K562 (cell line): Measurements from ENCODE around the gene TLR6. TPM values are rescaled to one million over a fixed set of nuclear protein-coding genes. Genes with fewer than 3 reads are reported as not detected.

Experiments
- ATAC-seq: fragments of 200-7000 bp; cut with Tn5 transposase; 3 replicates; pipeline ENCODE4 v1.9.1; 2020; ENCODE audit warnings: moderate library complexity
- BruUV-seq: library from RNA; stranded (reverse); fragments of 400-500 nt; replicated peaks from 2 replicates; lab custom pipeline; 2021; lab: Mats Ljungman, UMichigan
- CTCF ChIA-PET: fragments of 300-600 bp; formaldehyde crosslinking; extraction: SDS; loops from one replicate; lab custom pipeline; 2021; ENCODE audit warnings: low intra/inter-chr PET ratio; lab: Yijun Ruan, JAX
- POLR2A ChIA-PET: fragments of 300-600, 350-650 bp; sonication (Branson Sonifier 250); formaldehyde crosslinking; extraction: SDS; loops from one replicate; lab custom pipeline; 2021; ENCODE audit warnings: antibody characterized with exemption, inconsistent platforms; lab: Yijun Ruan, JAX
- DNase-seq, 4 experiments: peaks; one replicate each; pipeline versions ENCODE4 v3.0.0 to v3.0.0-alpha.2; 2011 to 2018; ENCODE audit warnings: low spot score in 3 of 4, mixed read lengths in 3 of 4; ENCODE audit errors: extremely low read depth in 1 of 4
- FAIRE-seq: peaks from 2 replicates; lab custom pipeline; 2011; peaks lifted over from hg19 to GRCh38; lab: Jason Lieb, UNC
- H2AFZ ChIP-seq: 2 replicates; pipeline ENCODE4 v1.6.0; 2011; ENCODE audit warnings: low read depth, low read length, control low read depth, inconsistent platforms
- H3K27ac ChIP-seq: fragments of 200-600 bp; 3 replicates; pipeline ENCODE4 v1.8.0; 2011; ENCODE audit warnings: low read depth, mild to moderate bottlenecking, control low read depth, inconsistent platforms, low read length, moderate library complexity, mixed read lengths; ENCODE audit errors: extremely low read depth
- H3K27me3 ChIP-seq, 2 experiments: fragments of 300-600 bp in 1 of 2; 2 replicates in 1 of 2; 3 replicates in 1 of 2; pipeline versions ENCODE4 v1.6.0 to v1.8.0; 2011; ENCODE audit warnings: inconsistent platforms in 2 of 2, low read length in 2 of 2, mild to moderate bottlenecking in 1 of 2, mixed read lengths in 1 of 2, moderate library complexity in 1 of 2; ENCODE audit not compliant: control insufficient read depth in 2 of 2, insufficient read depth in 2 of 2
- H3K36me3 ChIP-seq: fragments of 300-600 bp; 3 replicates; pipeline ENCODE4 v1.8.0; 2011; ENCODE audit warnings: mild to moderate bottlenecking, low read length, inconsistent platforms; ENCODE audit not compliant: control insufficient read depth, insufficient read depth
- H3K4me1 ChIP-seq, 2 experiments: fragments of 200-600 bp in 1 of 2; replicated peaks in 1 of 2; 2 replicates in 1 of 2; 3 replicates in 1 of 2; pipeline versions ENCODE4 v1.5.1 to v1.8.0; 2011; ENCODE audit warnings: inconsistent platforms in 2 of 2, low read length in 2 of 2, mild to moderate bottlenecking in 1 of 2, mixed read lengths in 1 of 2, moderate library complexity in 1 of 2; ENCODE audit not compliant: control insufficient read depth in 2 of 2, insufficient read depth in 2 of 2
- H3K4me2 ChIP-seq: 2 replicates; pipeline ENCODE4 v1.6.1; 2011; ENCODE audit warnings: low read length, control low read depth, inconsistent platforms, mixed read lengths; ENCODE audit not compliant: insufficient read depth
- H3K4me3 ChIP-seq: fragments of 200-600 bp; sonication (generic), shearing (Covaris generic); 2 replicates; pipeline ENCODE4 v1.5.1; 2016; ENCODE audit warnings: control low read depth, inconsistent platforms
- H3K79me2 ChIP-seq: fragments of 200-600 bp; 3 replicates; pipeline ENCODE4 v1.8.0; 2011; ENCODE audit warnings: low read length, inconsistent platforms; ENCODE audit not compliant: control insufficient read depth, insufficient read depth
- H3K9ac ChIP-seq, 2 experiments: 2 replicates each; pipeline versions ENCODE4 v1.6.0 to v1.6.1; 2011; ENCODE audit warnings: low read depth in 2 of 2, low read length in 2 of 2, control low read depth in 1 of 2, inconsistent platforms in 1 of 2, mild to moderate bottlenecking in 1 of 2, mixed read lengths in 1 of 2; ENCODE audit not compliant: insufficient read depth in 1 of 2
- H3K9me1 ChIP-seq: one replicate; pipeline ENCODE4 v1.6.0; 2011; ENCODE audit warnings: inconsistent platforms, mild to moderate bottlenecking, low read length, moderate library complexity; ENCODE audit not compliant: control insufficient read depth, insufficient read depth
- H3K9me3 ChIP-seq: replicated peaks from 2 replicates; pipeline ENCODE4 v1.5.1; 2011; ENCODE audit warnings: low read depth, low read length, inconsistent platforms; ENCODE audit not compliant: control insufficient read depth, insufficient read depth
- H4K20me1 ChIP-seq: replicated peaks from 2 replicates; pipeline ENCODE4 v1.6.1; 2011; ENCODE audit warnings: low read length, inconsistent platforms, mixed read lengths; ENCODE audit not compliant: control insufficient read depth, insufficient read depth
- ARID1B ChIP-seq: fragments of 450-650 bp; IDR thresholded peaks from 2 replicates; pipeline ENCODE4 v1.6.1; 2016; ENCODE audit warnings: antibody characterized with exemption, mild to moderate bottlenecking, inconsistent platforms
- E2F4 ChIP-seq: sonication (generic); formaldehyde crosslinking; IDR thresholded peaks from 2 replicates; pipeline ENCODE4 v1.8.0; 2022; ENCODE audit warnings: mild to moderate bottlenecking, low read depth, missing genetic modification reagents
- EGR1 ChIP-seq: fragments of 450-650 bp; conservative IDR thresholded peaks from 2 replicates; pipeline ENCODE4 v1.6.1; 2017; ENCODE audit warnings: mild to moderate bottlenecking
- ESRRB ChIP-seq: fragments of 250-450 bp; sonication (Bioruptor Pico); IDR thresholded peaks from 2 replicates; pipeline ENCODE4 v1.5.0; 2020; ENCODE audit warnings: mild to moderate bottlenecking, moderate library complexity, borderline replicate concordance
- GATAD2B ChIP-seq: fragments of 450-650 bp; IDR thresholded peaks from 2 replicates; pipeline ENCODE4 v1.6.1; 2017; ENCODE audit warnings: mild to moderate bottlenecking, borderline replicate concordance
- MAZ ChIP-seq, 2 experiments: fragments of 450-650 bp in 1 of 2; sonication (generic) in 1 of 2; formaldehyde crosslinking; IDR thresholded peaks in 1 of 2; conservative IDR thresholded peaks in 1 of 2; 2 replicates each; pipeline versions ENCODE4 v1.4.0 to v1.5.0; 2020; ENCODE audit warnings: mild to moderate bottlenecking in 1 of 2, missing genetic modification reagents in 1 of 2
- POLR2AphosphoS5 ChIP-seq: IDR thresholded peaks from 2 replicates; pipeline ENCODE4 v1.6.1; 2011; ENCODE audit warnings: mild to moderate bottlenecking, low read depth, low read length, moderate library complexity; ENCODE audit not compliant: control insufficient read depth, insufficient read depth
- PTRF ChIP-seq: fragments of 450-650 bp; IDR thresholded peaks from 2 replicates; pipeline ENCODE4 v1.6.1; 2016; ENCODE audit warnings: mild to moderate bottlenecking, missing genetic modification characterization, missing compliant biosample characterization
- TAF7 ChIP-seq: fragments of 450-650 bp; IDR thresholded peaks from 2 replicates; pipeline ENCODE4 v1.6.1; 2016; ENCODE audit warnings: missing genetic modification characterization, missing compliant biosample characterization
- TCFL5 ChIP-seq: fragments of 250-450 bp; sonication (Bioruptor Pico); conservative IDR thresholded peaks from 2 replicates; pipeline ENCODE4 v1.6.1; 2021; ENCODE audit warnings: mild to moderate bottlenecking, moderate library complexity, matching md5 sums
- YY1 ChIP-seq, 3 experiments: IDR thresholded peaks; 2 replicates each; pipeline ENCODE4 v1.6.1; 2011; ENCODE audit warnings: low read length in 2 of 3, mild to moderate bottlenecking in 2 of 3, moderate library complexity in 2 of 3, borderline replicate concordance in 1 of 3, control low read depth in 1 of 3, low read depth in 1 of 3; ENCODE audit not compliant: insufficient read depth in 3 of 3, insufficient replicate concordance in 2 of 3, control insufficient read depth in 1 of 3, insufficient read length in 1 of 3; ENCODE audit errors: extremely low read depth in 1 of 3
- ZC3H11A ChIP-seq: IDR thresholded peaks from 2 replicates; pipeline ENCODE4 v1.6.1; 2012; ENCODE audit warnings: low read depth, low read length, improper control_type of control experiment
- ZHX1 ChIP-seq: fragments of 150-350 bp; conservative IDR thresholded peaks from 2 replicates; pipeline ENCODE4 v1.6.1; 2014; ENCODE audit warnings: low read length
- WGBS: fragments of 100-300 bp; shearing (Covaris generic); methylation state at CpG from one replicate; pipeline ENCODE4 v1.1.6; 2016; ENCODE audit warnings: low coverage, mixed read lengths; ENCODE audit not compliant: insufficient coverage; ENCODE audit errors: missing lambda C conversion rate; 5-methylcytosine and 5-hydroxymethylcytosine counted together
- in situ Hi-C: fragments of 300-500 bp; cut with MboI; formaldehyde crosslinking; loops from 4 replicates; pipeline ENCODE4 v1.15.0; 2018; ENCODE audit warnings: inconsistent platforms, mixed read lengths
- intact Hi-C: fragments of 100-400 bp; cut with micrococcal nuclease; formaldehyde crosslinking; loops from 2 replicates; pipeline ENCODE4 v1.14.2; 2022
- polyA plus RNA-seq, 8 experiments: library from polyadenylated mRNA; depleted of rRNA in 4 of 8; stranded (reverse) in 5 of 8; unstranded in 3 of 8; fragments of >200 nt; fragmentation: Nextera tagmentation in 2 of 8; fragmentation: Illumina TruSeq in 1 of 8; extraction: Ambion mirVana in 2 of 8; extraction: Trizol in 1 of 8; gene quantifications; 2 replicates each; pipeline versions ENCODE4 v1.2.1 to v1.2.3, GENCODE V29; 2011 to 2014; ENCODE audit warnings: inconsistent platforms in 1 of 8, missing spikeins in 1 of 8
- total RNA-seq, 7 experiments: library from RNA; depleted of rRNA in 6 of 7; stranded (reverse); fragments of >200 nt in 6 of 7; fragmentation: Illumina TruSeq in 2 of 7; extraction: Trizol in 2 of 7; gene quantifications; 2 replicates each; pipeline versions ENCODE4 v1.2.1 to v1.2.3, GENCODE V29; 2011 to 2021; ENCODE audit warnings: low replicate concordance in 1 of 7

TLR6 gene
- total and polyA plus RNA-seq, 9 of the 15 experiments (the other 6 are each of a cell fraction or from before 2014, with no cell fraction given) = 0.08 to 1.9 (median 0.91) TPM

GRCh38 chr4:38868059-38868960, 11.7 kb upstream of the TLR6 start (continued):
- no peak for TF ChIP-seq ZHX1

GRCh38 chr4:38867478-38868058, 11.0 kb upstream of the TLR6 start, which contains the start of gene FAM114A1:
FAM114A1 (plus strand) TSS chr4:38867806; CDS start chr4:38878079, 10,273 bp downstream.
- ChIA-PET CTCF (no interaction called here), POLR2A (interaction anchor here (0.7 to 1.5 kb wide), 2 partner anchors 9 to 690 kb away, joined by 3 to 5 read pairs; no protein-coding TSS in a partner anchor)
- FAIRE-seq (no peak), DNase-seq (peak; percentile 86 to 95 (median 94)), ATAC-seq (peak; percentile 99)
- in situ Hi-C loops = no loop called here
- peak within 1 kb of the TSS; percentile 79 for H3K27ac ChIP-seq
- H3K36me3 ChIP-seq = no peaks in the 10 kb centered on the region; the same call in 2 of the 3 replicates
- H3K4me3 ChIP-seq = peak within 1 kb of the TSS; percentile 71
- 0 out of 2 replicates have a peak, but pooled peaks cover 3% of the 10 kb centered on the region for H4K20me1 ChIP-seq
- H3K4me2 ChIP-seq = peak within 1 kb of the TSS; percentile 86
- peak within 1 kb of the TSS; percentile 91 to 98 for H3K9ac ChIP-seq
- H3K9me1 ChIP-seq = no peaks in the 10 kb centered on the region
- H3K79me2 ChIP-seq = peaks cover 8% of the 10 kb centered on the region; the same call in 1 of the 3 replicates
- peaks cover 14 to 18% of the 10 kb centered on the region in 2 experiments for H3K4me1 ChIP-seq
- H3K9me3 ChIP-seq = no peaks in the 10 kb centered on the region
- intact Hi-C loops = no loop called here
- H3K27me3 ChIP-seq = no peaks in the 10 kb centered on the region
- WGBS = 0% methylated on average over 15 of the region's 66 CpGs
- BruUV-seq = no TSS peak
- peak within 1 kb of the TSS; percentile 93 for H2AFZ ChIP-seq
- peak; percentile 79; the same call in 1 of the 2 replicates for TF ChIP-seq EGR1
- no peak for TF ChIP-seq E2F4
- TF ChIP-seq POLR2AphosphoS5 = peak; percentile 38; the same call in 1 of the 2 replicates
- peak in 1 of 2 experiments; percentile 7; a peak in 1 of 4 replicates for TF ChIP-seq MAZ (CRISPR knock-in tag; conservative IDR thresholded peaks at IDR 0.05 in 1 of 2, IDR thresholded peaks at IDR 0.05 in 1 of 2)
- TF ChIP-seq ARID1B = no peak
- TF ChIP-seq PTRF = no peak
- peak; percentile 77 for TF ChIP-seq GATAD2B
- no peak for TF ChIP-seq ZC3H11A
- TF ChIP-seq YY1 (IDR thresholded peaks at IDR 0.05; ENCODE audit: borderline replicate concordance in 1 of 3, control insufficient read depth in 1 of 3, extremely low read depth in 1 of 3, insufficient read depth in 3 of 3, insufficient read length in 1 of 3, insufficient replicate concordance in 2 of 3, low read depth in 1 of 3, low read length in 2 of 3) = peak in 1 of 3 experiments; percentile 34
- no peak for TF ChIP-seq TAF7 (tag)
- TF ChIP-seq ESRRB = no peak
- no peak for TF ChIP-seq TCFL5 (CRISPR knock-in tag)
